Uterus (tissue), 2 donors: ENCODE data around the gene SAP130.

Experiments used
- POLR2A ChIP-seq, 2 donors: fragments of 450-650 bp; IDR thresholded peaks; one replicate each; pipeline ENCODE4 v1.6.1; 2016; ENCODE audit warnings: antibody characterized with exemption in 2 of 2, mild to moderate bottlenecking in 1 of 2, moderate library complexity in 1 of 2
- TF ChIP-seq, protein P1 (sequence below), 4 experiments: fragments of 200-600 bp in 2 of 4; fragments of 450-650 bp in 2 of 4; sonication (generic) in 2 of 4; IDR thresholded peaks; one replicate each; pipeline ENCODE4 v1.5.1; 2016 to 2019; ENCODE audit warnings: antibody characterized with exemption in 4 of 4, mild to moderate bottlenecking in 2 of 4, moderate library complexity in 1 of 4

DNA sequence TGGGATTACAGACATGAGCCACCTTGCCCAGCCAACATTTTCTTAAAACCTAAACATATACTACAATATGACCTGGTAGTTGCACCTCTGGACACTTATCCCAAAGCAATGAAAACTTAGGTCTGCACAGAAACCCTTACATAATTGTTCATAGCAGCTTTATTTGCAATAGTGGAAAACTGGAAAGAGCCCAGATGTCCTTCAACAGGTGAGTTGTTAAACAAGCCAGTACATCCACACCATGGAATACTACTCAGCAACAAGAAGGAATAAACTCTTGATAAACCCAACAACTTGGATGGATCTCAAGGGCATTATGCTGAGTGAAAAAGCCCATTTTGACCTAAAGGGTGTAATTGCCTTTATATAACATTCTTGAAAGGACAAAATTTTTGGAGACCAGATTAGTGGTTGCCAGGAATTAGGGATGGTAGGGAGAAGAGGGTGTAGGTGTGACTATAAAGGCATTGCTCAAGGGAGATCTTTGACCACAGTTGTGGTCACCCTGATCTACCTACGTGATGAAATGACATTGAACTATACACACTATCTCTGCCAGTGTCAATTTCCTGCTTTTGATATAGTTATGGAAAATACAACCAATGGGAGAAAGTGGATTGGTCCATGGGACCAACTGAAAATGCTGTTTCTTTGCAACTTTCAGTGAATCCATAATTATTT, 130.2 kb downstream of the SAP130 start:
- TF ChIP-seq POLR2A (IDR thresholded peaks at IDR 0.05), result no peak
- TF ChIP-seq, protein P1, sequence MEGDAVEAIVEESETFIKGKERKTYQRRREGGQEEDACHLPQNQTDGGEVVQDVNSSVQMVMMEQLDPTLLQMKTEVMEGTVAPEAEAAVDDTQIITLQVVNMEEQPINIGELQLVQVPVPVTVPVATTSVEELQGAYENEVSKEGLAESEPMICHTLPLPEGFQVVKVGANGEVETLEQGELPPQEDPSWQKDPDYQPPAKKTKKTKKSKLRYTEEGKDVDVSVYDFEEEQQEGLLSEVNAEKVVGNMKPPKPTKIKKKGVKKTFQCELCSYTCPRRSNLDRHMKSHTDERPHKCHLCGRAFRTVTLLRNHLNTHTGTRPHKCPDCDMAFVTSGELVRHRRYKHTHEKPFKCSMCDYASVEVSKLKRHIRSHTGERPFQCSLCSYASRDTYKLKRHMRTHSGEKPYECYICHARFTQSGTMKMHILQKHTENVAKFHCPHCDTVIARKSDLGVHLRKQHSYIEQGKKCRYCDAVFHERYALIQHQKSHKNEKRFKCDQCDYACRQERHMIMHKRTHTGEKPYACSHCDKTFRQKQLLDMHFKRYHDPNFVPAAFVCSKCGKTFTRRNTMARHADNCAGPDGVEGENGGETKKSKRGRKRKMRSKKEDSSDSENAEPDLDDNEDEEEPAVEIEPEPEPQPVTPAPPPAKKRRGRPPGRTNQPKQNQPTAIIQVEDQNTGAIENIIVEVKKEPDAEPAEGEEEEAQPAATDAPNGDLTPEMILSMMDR (IDR thresholded peaks at IDR 0.05), result no peak
